Fibroblast of mammary gland (primary cell): Measurements from ENCODE around the gene MAOB.
A peak's percentile ranks its signal among the peaks of the same experiment; 100 is the strongest.

Experiments
- DNase-seq: peaks from one replicate; pipeline ENCODE4 v3.0.0-alpha.2; 2010; ENCODE audit warnings: low read depth
- H3K4me3 ChIP-seq: 2 replicates; pipeline ENCODE4 v1.5.1; 2011; ENCODE audit warnings: low read depth, mild to moderate bottlenecking, low read length, moderate library complexity; ENCODE audit not compliant: control insufficient read depth
- CTCF ChIP-seq: conservative IDR thresholded peaks from 2 replicates; pipeline ENCODE4 v1.5.1; 2011; ENCODE audit warnings: low read depth, low read length, inconsistent platforms; ENCODE audit not compliant: control insufficient read depth, insufficient read depth

MAOB gene

DNA sequence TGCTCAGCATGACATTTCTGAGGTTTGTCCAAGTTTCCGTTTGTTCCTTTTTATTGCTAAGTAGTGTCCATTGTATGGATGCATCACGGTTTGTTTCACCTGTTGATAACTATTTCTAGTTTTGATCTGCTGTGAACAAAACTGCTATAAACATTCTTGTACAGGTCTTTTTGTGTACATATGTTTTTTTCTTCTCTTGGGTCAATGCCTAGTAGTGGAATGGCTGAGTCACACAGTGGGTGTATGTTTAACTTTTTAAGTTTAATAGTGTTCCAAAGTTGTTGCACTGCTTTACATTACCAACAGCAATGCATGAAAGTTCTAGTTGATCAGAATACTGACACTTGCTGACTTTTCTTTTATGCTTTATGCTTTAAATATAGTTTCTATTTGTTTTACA, 76.7 kb downstream of the MAOB start:
- no peak for TF ChIP-seq CTCF
- peak; percentile 41 for DNase-seq
- no peak overlapping the region for H3K4me3 ChIP-seq

DNA sequence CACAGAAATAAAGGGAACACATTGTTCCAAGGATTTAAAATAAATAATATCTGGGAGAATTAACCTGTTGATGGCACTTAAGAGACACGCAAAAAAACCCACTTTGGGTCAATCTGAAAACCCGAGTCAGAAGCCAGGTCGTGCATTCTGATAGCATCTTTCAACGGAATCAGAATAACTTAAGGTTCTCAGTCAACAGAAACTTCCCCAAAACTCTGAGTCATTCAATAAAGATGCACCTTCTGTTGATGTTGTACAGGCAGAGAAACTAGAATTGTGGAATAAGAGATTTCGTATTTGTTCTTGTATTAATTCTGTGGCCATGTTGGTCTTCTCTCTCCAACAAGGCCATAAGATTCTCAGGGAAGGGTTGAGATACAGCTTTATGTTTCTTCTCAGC, 78.2 kb downstream of the MAOB start:
- DNase-seq = no peak
- H3K4me3 ChIP-seq = no peak overlapping the region
- TF ChIP-seq CTCF = no peak

DNA sequence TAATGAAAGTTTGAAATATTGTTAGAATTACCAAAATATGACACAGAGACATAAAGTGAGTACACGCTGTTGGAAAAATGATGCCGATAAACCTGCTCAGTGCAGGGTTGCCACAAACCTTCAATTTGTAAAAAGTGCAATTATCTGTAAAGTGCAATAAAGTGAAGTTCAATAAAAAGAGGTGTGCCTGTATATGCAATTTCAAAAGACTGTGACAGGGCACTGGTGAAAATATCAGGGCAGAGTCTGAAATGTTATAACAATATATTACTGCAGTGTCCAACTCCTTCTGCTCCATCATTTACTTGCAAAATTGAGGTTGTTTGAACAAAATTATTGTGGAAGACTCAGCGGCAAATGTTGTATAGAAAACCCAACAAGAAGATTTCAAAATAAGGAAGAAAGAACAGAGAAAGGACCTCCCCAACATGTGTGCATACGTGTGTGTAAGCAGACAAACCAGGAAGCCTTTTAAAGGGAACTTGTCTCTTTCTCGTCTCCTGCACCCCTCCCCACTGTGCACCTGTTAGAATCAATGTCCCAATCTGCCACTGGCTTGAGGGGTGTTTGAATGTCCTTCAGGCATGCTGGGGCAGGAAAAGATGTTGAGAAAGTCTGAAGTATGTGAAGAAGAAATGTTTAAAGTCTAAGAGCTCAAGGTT, 96.2 kb downstream of the MAOB start:
- TF ChIP-seq CTCF = no peak
- H3K4me3 ChIP-seq = no peak overlapping the region
- DNase-seq = no peak

DNA sequence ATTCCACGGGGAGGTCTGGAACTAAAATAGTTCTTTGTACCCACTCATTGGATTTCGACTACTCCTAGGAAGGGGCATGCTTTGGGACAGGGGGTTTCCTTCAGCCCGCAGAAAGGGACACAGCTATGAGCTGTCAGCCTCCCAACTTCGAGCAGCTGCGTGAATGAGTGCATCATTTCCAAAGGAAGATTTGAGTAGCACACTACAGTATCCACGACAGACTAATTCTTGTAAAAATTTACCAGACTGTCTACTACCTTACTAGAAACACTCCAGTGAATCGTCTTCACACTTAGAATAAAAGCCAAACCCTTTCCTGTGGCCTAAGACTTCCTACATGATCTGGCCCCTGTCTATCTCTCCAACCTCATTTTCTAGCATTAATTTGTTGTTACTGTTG, 124.2 kb downstream of the MAOB start:
- no peak for DNase-seq
- TF ChIP-seq CTCF = no peak
- H3K4me3 ChIP-seq = no peak overlapping the region

GRCh38 chrX:43756076-43756475, 126.2 kb downstream of the MAOB start:
- no peak overlapping the region for H3K4me3 ChIP-seq
- TF ChIP-seq CTCF = no peak
- DNase-seq = no peak

- TF ChIP-seq CTCF = no peak
These were observed 128.6 kb downstream of the MAOB start for GRCh38 chrX:43753637-43754036.

GRCh38 chrX:43750248-43750676, 132.0 kb downstream of the MAOB start:
- peak; percentile 75 for DNase-seq
- no peak overlapping the region for H3K4me3 ChIP-seq
- peak; percentile 46 for TF ChIP-seq CTCF

More at GRCh38 chrX:43753637-43754036, 128.6 kb downstream of the MAOB start:
- peak; percentile 29 for DNase-seq
- no peak overlapping the region for H3K4me3 ChIP-seq
